VCaP (cell line): Measurements from ENCODE around the gene MIA2.

Experiments used
- H3K27ac ChIP-seq: fragments of 450-650 bp; 2 replicates; pipeline ENCODE4 v1.5.1; 2017
- TF ChIP-seq, protein P1 (sequence below): fragments of 450-650 bp; conservative IDR thresholded peaks from 2 replicates; pipeline ENCODE4 v1.5.1; 2017; ENCODE audit warnings: mild to moderate bottlenecking, moderate library complexity

MIA2 gene

DNA sequence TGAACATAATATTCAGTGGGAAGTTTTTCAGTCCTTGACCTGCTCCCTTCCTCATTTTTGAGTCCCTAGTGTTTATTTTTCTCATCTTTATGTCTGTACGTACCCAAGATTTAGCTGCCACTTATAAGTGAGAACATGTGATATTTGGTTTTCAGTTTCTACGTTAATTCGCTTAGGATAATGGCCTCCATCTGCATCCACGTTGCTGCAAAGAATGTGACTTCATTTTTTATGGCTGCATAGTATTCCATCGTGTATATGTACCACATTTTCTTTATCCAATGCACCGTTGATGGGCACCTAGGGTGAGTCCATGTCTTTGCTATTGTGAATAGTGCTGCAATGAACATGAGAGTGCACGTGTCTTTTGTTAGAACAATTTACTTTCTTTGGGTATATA lies 30.3 kb downstream of the MIA2 start:
- TF ChIP-seq, protein P1, sequence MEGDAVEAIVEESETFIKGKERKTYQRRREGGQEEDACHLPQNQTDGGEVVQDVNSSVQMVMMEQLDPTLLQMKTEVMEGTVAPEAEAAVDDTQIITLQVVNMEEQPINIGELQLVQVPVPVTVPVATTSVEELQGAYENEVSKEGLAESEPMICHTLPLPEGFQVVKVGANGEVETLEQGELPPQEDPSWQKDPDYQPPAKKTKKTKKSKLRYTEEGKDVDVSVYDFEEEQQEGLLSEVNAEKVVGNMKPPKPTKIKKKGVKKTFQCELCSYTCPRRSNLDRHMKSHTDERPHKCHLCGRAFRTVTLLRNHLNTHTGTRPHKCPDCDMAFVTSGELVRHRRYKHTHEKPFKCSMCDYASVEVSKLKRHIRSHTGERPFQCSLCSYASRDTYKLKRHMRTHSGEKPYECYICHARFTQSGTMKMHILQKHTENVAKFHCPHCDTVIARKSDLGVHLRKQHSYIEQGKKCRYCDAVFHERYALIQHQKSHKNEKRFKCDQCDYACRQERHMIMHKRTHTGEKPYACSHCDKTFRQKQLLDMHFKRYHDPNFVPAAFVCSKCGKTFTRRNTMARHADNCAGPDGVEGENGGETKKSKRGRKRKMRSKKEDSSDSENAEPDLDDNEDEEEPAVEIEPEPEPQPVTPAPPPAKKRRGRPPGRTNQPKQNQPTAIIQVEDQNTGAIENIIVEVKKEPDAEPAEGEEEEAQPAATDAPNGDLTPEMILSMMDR = no peak
- H3K27ac ChIP-seq = no peak overlapping the region

DNA sequence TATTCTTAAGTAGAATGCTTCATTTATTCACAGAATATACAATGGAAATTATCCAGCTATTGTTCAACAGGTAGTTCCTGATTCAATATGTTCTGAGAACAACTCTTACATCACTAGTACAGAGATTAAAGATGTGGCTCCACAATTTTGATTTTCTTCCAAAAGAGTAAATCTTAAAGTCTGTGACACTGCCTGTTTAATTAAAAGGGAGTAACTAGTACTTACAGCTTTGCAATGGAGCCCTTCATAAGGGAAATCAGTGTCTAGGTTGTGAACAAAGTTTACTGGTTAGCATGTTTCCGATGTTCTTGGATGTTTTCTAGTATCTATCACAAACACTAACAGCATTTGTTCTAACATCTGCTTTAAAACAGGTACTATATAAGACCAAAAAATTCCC lies 30.8 kb downstream of the MIA2 start:
- H3K27ac ChIP-seq = no peak overlapping the region; the same call in 1 of the 2 replicates
- TF ChIP-seq, protein P1 = no peak

DNA sequence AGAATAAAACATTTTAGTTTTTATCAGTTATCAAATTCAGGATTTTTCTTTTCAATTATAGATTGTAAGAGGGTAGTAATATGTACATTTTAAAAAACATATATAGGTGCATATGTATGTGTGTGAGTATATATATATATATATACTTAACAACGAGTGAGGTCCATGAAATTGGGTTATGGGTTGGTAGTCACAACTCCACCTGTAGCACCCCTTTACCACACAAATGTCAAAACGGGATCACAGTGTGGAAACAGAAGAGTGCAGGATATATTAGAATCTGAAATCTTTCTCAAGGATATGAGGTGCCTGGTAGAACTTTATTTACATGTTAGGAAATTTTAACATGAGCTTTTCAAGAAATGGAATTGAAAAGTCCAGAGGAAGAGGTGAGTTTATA lies 31.3 kb downstream of the MIA2 start:
- peak overlapping the region; percentile 98 for H3K27ac ChIP-seq
- TF ChIP-seq, protein P1 = no peak

DNA sequence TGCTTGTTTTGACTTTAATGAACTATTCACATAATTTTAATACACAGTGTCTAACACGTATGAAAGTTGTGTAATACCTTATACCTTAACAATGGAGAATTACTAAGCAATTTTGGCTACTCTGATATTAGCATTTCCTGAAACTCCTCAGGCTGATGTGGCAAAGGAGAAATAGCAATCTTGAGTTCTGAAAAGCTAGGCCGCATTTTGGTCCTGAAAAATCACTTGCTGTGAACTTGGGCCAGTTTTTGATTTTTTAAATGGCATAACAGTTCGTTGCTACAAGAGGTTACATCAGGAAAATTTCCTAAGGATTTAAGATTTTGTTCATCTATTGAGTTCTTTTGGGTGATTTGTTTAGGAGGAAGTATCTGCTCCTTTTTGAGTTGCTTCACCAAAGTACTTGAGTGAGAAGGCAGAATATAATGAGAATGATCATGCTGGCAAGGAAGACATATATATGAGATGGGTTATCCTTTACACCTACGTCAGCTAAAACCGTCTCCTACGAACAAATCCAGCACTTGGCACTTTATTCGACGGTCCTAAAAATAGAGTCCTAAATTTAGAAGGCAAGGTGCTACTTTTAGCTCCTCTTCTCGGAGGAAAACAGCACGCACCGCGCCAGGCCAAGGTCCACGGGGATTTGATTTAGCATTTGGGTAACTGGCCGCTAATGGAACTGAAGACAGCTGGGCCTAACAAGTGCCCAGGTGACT lies 32.2 kb downstream of the MIA2 start:
- TF ChIP-seq, protein P1 = no peak

DNA sequence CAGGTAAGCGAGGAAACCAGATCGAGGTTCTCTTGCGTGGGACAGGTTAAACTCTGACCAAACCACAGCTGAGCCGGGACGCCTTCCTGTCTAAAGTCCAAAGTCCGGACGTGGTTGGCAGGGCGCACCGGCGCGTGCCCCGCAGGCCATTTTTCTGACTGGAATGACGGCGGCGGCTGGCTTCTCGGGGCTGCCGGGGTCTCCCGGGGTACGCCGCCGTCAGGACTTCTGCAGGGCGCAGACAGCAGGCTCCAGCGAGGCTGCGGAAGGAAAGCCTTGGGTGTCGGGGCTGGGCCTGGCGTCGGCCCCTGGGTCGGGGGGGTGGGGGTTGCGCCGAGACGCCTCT lies 32.8 kb downstream of the MIA2 start:
- TF ChIP-seq, protein P1 = no peak
- peak overlapping the region; percentile 98 for H3K27ac ChIP-seq

More for the DNA sequence above, 32.2 kb downstream of the MIA2 start:
- H3K27ac ChIP-seq = peak overlapping the region; percentile 98

DNA sequence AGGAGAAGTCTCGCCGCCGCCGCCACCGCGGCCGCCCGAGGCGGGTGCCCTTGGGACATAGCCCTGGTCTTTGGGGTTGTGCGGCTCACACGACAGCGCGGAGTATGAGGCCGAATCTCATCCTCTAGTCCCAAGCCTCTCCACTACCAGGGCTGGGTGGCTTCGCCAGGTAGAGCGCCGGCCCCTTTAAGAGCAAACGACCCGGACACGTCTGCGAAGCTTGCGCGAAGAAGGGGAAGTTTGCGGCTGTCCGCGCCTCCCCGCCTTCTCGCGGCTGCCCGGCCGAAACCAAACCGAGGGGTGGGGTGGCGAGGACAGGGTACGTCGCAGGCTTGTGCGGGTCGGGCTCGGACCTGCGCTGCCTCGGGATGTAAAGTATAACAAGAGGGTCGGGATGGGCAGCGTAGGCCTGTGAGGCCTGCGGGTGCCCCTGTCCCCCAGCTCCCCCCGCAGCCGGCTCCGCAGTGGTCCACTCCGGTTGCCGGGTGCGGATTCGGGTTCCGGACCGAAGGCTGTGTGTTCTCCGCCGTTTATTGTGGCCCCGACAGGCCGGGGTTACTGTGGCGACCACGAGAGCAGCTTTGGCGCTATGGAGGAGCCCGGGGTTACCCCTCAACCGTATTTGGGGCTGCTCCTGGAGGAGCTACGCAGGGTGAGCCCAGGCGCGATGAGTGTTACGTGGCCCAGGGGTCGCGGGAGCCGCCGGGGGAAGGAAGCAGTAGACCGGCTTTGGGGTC lies 33.3 kb downstream of the MIA2 start:
- TF ChIP-seq, protein P1 = no peak
- peak overlapping the region; percentile 98 for H3K27ac ChIP-seq

DNA sequence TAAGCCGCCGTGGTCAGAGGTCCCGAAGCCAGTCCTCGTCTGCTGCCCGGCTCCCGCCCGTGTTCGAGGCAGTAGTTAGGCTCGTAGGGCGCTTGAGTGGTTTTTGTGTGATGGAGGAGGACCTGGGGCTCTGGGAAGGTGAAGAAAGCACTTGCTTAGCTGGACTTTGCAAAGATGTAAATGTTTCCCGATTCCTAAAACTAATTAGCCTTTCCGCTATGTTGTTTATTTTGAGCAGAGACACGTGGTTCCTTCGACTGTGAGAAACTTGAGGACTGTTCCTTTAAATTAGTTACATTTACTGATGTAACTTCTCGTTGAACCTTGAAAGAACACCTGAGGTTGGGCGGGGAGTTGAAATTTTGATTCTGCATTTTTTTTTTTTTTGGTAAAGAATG lies 33.9 kb downstream of the MIA2 start:
- TF ChIP-seq, protein P1 = no peak
- peak overlapping the region; percentile 98 for H3K27ac ChIP-seq
